HCT116 (cell line): ENCODE measurements around the gene INPP4A. TPM values are rescaled to one million over a fixed set of nuclear protein-coding genes. Genes with fewer than 3 reads are reported as not detected.

Experiments used
- ATAC-seq: fragments of 200-7000 bp; cut with Tn5 transposase; 2 replicates; pipeline ENCODE4 v1.9.1; 2020; ENCODE audit warnings: mild to moderate bottlenecking, moderate library complexity
- BruUV-seq: library from RNA; stranded (reverse); fragments of 400-500 nt; replicated peaks from 2 replicates; lab custom pipeline; 2021; lab: Mats Ljungman, UMichigan
- CTCF ChIA-PET: fragments of 300-600 bp; sonication (Branson Sonifier 250); formaldehyde crosslinking; loops from one replicate; lab custom pipeline; 2021; ENCODE audit warnings: antibody characterized with exemption; lab: Charles Lee
- POLR2A ChIA-PET: fragments of 300-600, 350-600 bp; sonication (Branson Sonifier 250); formaldehyde crosslinking; loops from one replicate; lab custom pipeline; 2021; ENCODE audit warnings: antibody characterized with exemption; lab: Charles Lee
- RAD21 ChIA-PET, 2 experiments: fragments of 300-600 bp; sonication (Branson Sonifier 250); formaldehyde crosslinking; loops; one replicate each; lab custom pipeline; 2023; ENCODE audit warnings: low total read pairs in 2 of 2; ENCODE audit not compliant: uncharacterized antibody in 2 of 2, unreplicated experiment in 2 of 2, low non-redundant PET in 1 of 2; lab: Charles Lee
- DNase-seq: peaks from one replicate; pipeline ENCODE4 v3.0.0-alpha.2; 2010; ENCODE audit warnings: low read depth, low spot score
- H2AFZ ChIP-seq: fragments of 200-600 bp; shearing (Covaris generic), sonication (generic); 2 replicates; pipeline ENCODE4 v1.6.1; 2017; ENCODE audit warnings: low read depth, mixed run types, mixed read lengths, antibody characterized with exemption, low read length; ENCODE audit not compliant: poor library complexity, severe bottlenecking
- H3K27ac ChIP-seq: 2 replicates; pipeline ENCODE4 v1.5.1; 2012; ENCODE audit warnings: low read depth, low read length
- H3K27me3 ChIP-seq: fragments of 200-600 bp; sonication (generic); 2 replicates; pipeline ENCODE4 v1.6.1; 2016; ENCODE audit warnings: mixed run types, low read length, mixed read lengths; ENCODE audit not compliant: insufficient read depth
- H3K36me3 ChIP-seq, 2 experiments: fragments of 200-500 bp in 1 of 2; fragments of 200-600 bp in 1 of 2; sonication (Bioruptor generic) in 1 of 2; sonication (generic) in 1 of 2; 2 replicates each; pipeline versions ENCODE4 v1.5.1 to v1.6.1; 2014 to 2016; ENCODE audit warnings: low read length in 2 of 2, inconsistent platforms in 1 of 2, mixed read lengths in 1 of 2, mixed run types in 1 of 2; ENCODE audit not compliant: insufficient read depth in 2 of 2, control insufficient read depth in 1 of 2
- H3K4me1 ChIP-seq, 2 experiments: fragments of 200-600 bp in 1 of 2; sonication (generic) in 1 of 2; 2 replicates each; pipeline versions ENCODE4 v1.5.1 to v1.6.1; 2012 to 2017; ENCODE audit warnings: low read length in 2 of 2, inconsistent platforms in 1 of 2, mild to moderate bottlenecking in 1 of 2, mixed read lengths in 1 of 2, mixed run types in 1 of 2, moderate library complexity in 1 of 2; ENCODE audit not compliant: insufficient read depth in 2 of 2, control insufficient read depth in 1 of 2
- H3K4me2 ChIP-seq: fragments of 200-600 bp; sonication (generic); 2 replicates; pipeline ENCODE4 v1.6.1; 2017; ENCODE audit warnings: mixed run types, low read length, mixed read lengths
- H3K4me3 ChIP-seq, 2 experiments: fragments of 200-600 bp in 1 of 2; sonication (generic) in 1 of 2; replicated peaks in 1 of 2; 2 replicates each; pipeline ENCODE4 v1.5.1; 2011 to 2016; ENCODE audit warnings: low read length in 2 of 2, control low read depth in 1 of 2, low read depth in 1 of 2, mild to moderate bottlenecking in 1 of 2, mixed read lengths in 1 of 2, mixed run types in 1 of 2
- H3K79me2 ChIP-seq: fragments of 200-600 bp; sonication (generic); 2 replicates; pipeline ENCODE4 v1.6.1; 2017; ENCODE audit warnings: mild to moderate bottlenecking, mixed run types, low read length, moderate library complexity, mixed read lengths; ENCODE audit not compliant: insufficient read depth
- H3K9ac ChIP-seq: fragments of 200-600 bp; sonication (generic); 2 replicates; pipeline ENCODE4 v1.6.1; 2016; ENCODE audit warnings: low read length, mixed read lengths
- H3K9me2 ChIP-seq: fragments of 200-600 bp; sonication (generic), shearing (Covaris generic); 2 replicates; pipeline ENCODE4 v1.6.1; 2017; ENCODE audit warnings: mixed run types, mild to moderate bottlenecking, moderate library complexity; ENCODE audit not compliant: insufficient read depth
- H3K9me3 ChIP-seq, 2 experiments: fragments of 200-500 bp in 1 of 2; fragments of 200-600 bp in 1 of 2; sonication (Bioruptor generic) in 1 of 2; sonication (generic) in 1 of 2; 2 replicates each; pipeline ENCODE4 v1.6.1; 2014 to 2017; ENCODE audit warnings: low read length in 2 of 2, mixed read lengths in 2 of 2, inconsistent platforms in 1 of 2, low read depth in 1 of 2, mild to moderate bottlenecking in 1 of 2, mixed run types in 1 of 2, moderate library complexity in 1 of 2; ENCODE audit not compliant: control insufficient read depth in 1 of 2, insufficient read depth in 1 of 2
- H4K20me1 ChIP-seq: fragments of 200-600 bp; sonication (generic), shearing (Covaris generic); 2 replicates; pipeline ENCODE4 v1.6.1; 2017; ENCODE audit warnings: mixed run types, mild to moderate bottlenecking, moderate library complexity; ENCODE audit not compliant: insufficient read depth
- ATF3 ChIP-seq: IDR thresholded peaks from 2 replicates; pipeline ENCODE4 v1.6.1; 2012
- EGR1 ChIP-seq: IDR thresholded peaks from 2 replicates; pipeline ENCODE4 v1.6.1; 2012; ENCODE audit warnings: low read depth
- JUND ChIP-seq: IDR thresholded peaks from 2 replicates; pipeline ENCODE4 v1.6.1; 2012
- POLR2A ChIP-seq: IDR thresholded peaks from 2 replicates; pipeline ENCODE4 v1.7.0; 2011; ENCODE audit warnings: borderline replicate concordance; ENCODE audit not compliant: insufficient read depth, insufficient read length; ENCODE audit errors: extremely low read depth
- RAD21 ChIP-seq: IDR thresholded peaks from 2 replicates; pipeline ENCODE4 v1.6.1; 2012; ENCODE audit warnings: low read depth, mild to moderate bottlenecking
- REST ChIP-seq: IDR thresholded peaks from 2 replicates; pipeline ENCODE4 v1.6.1; 2012; ENCODE audit warnings: low read depth
- SRF ChIP-seq: IDR thresholded peaks from 2 replicates; pipeline ENCODE4 v1.6.1; 2012; ENCODE audit warnings: low read depth
- TCF7L2 ChIP-seq: IDR thresholded peaks from 2 replicates; pipeline ENCODE4 v1.7.0; 2011; ENCODE audit warnings: borderline replicate concordance, inconsistent platforms; ENCODE audit not compliant: insufficient read depth, insufficient read length; ENCODE audit errors: extremely low read depth
- YY1 ChIP-seq: IDR thresholded peaks from 2 replicates; pipeline ENCODE4 v1.6.1; 2011; ENCODE audit warnings: low read length, low read depth, moderate library complexity, mild to moderate bottlenecking; ENCODE audit not compliant: insufficient replicate concordance; ENCODE audit errors: extremely low read depth
- ZFX ChIP-seq: fragments of 450-650 bp; IDR thresholded peaks from 2 replicates; pipeline ENCODE4 v1.6.1; 2017
- ZNF274 ChIP-seq: fragments of 200-500 bp; sonication (Bioruptor generic); IDR thresholded peaks from 2 replicates; pipeline ENCODE4 v1.6.1; 2014; ENCODE audit warnings: mild to moderate bottlenecking, low read depth, low read length, inconsistent platforms
- intact Hi-C: fragments of 100-400 bp; cut with micrococcal nuclease; formaldehyde crosslinking; loops from 2 replicates; pipeline ENCODE4 v1.10.0; 2022
- total RNA-seq: library from RNA; stranded (reverse); gene quantifications from one replicate; pipeline ENCODE4 v1.2.1, GENCODE V29; 2021; ENCODE audit not compliant: unreplicated experiment
- TF ChIP-seq, protein P1 (sequence below), 3 experiments: fragments of 200-600 bp in 1 of 3; sonication (generic) in 1 of 3; IDR thresholded peaks in 2 of 3; conservative IDR thresholded peaks in 1 of 3; 2 replicates each; pipeline ENCODE4 v1.5.1; 2012 to 2017; ENCODE audit warnings: low read depth in 2 of 3, low read length in 2 of 3, antibody characterized with exemption in 1 of 3, borderline replicate concordance in 1 of 3, control low read depth in 1 of 3, mild to moderate bottlenecking in 1 of 3, mixed read lengths in 1 of 3, mixed run types in 1 of 3, moderate library complexity in 1 of 3; ENCODE audit not compliant: insufficient read depth in 1 of 3

INPP4A gene
- total RNA-seq, 1 experiment from 2014 or later: 18.5 TPM

- H3K4me1 ChIP-seq: peaks cover 0 to 6% of the 10 kb centered on the region in 2 experiments; a peak in 1 of 4 replicates
These were observed 120.0 kb downstream of the INPP4A start for GRCh38 chr2:98564541-98565132.

More at GRCh38 chr2:98564541-98565132, 120.0 kb downstream of the INPP4A start:
- POLR2A ChIA-PET: no interaction called here
- CTCF ChIA-PET: no interaction called here
- Histone ChIP-seq H3K36me3 (0 out of 4 replicates have a peak, but pooled peaks cover 0 to 10% of the 10 kb centered on the region in 2 experiments), H3K9ac (no peak overlapping the region), H4K20me1 (no peaks in the 10 kb centered on the region), H3K27ac (no peak overlapping the region), H2AFZ (no peak overlapping the region), H3K4me3 (no peak overlapping the region), H3K4me2 (no peak overlapping the region), H3K9me3 (no peaks in the 10 kb centered on the region), H3K79me2 (no peaks in the 10 kb centered on the region), H3K9me2 (no peaks in the 10 kb centered on the region), H3K27me3 (no peaks in the 10 kb centered on the region)
- RAD21 ChIA-PET: no interaction called here
- intact Hi-C loops: no loop called here
- no peak for TF ChIP-seq ATF3
- no peak for TF ChIP-seq JUND
- TF ChIP-seq TCF7L2: no peak
- TF ChIP-seq REST: no peak
- TF ChIP-seq, protein P1, sequence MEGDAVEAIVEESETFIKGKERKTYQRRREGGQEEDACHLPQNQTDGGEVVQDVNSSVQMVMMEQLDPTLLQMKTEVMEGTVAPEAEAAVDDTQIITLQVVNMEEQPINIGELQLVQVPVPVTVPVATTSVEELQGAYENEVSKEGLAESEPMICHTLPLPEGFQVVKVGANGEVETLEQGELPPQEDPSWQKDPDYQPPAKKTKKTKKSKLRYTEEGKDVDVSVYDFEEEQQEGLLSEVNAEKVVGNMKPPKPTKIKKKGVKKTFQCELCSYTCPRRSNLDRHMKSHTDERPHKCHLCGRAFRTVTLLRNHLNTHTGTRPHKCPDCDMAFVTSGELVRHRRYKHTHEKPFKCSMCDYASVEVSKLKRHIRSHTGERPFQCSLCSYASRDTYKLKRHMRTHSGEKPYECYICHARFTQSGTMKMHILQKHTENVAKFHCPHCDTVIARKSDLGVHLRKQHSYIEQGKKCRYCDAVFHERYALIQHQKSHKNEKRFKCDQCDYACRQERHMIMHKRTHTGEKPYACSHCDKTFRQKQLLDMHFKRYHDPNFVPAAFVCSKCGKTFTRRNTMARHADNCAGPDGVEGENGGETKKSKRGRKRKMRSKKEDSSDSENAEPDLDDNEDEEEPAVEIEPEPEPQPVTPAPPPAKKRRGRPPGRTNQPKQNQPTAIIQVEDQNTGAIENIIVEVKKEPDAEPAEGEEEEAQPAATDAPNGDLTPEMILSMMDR (IDR thresholded peaks at IDR 0.05 in 2 of 3, conservative IDR thresholded peaks at IDR 0.05 in 1 of 3; ENCODE audit: borderline replicate concordance in 1 of 3, insufficient read depth in 1 of 3, low read depth in 2 of 3, low read length in 2 of 3): no peak
- no peak for TF ChIP-seq ZNF274
- TF ChIP-seq EGR1: no peak
- no peak for TF ChIP-seq POLR2A
- no peak for TF ChIP-seq SRF
- TF ChIP-seq YY1: no peak
- no peak for TF ChIP-seq ZFX
- no peak for TF ChIP-seq RAD21
- TF ChIP-seq, all 23 proteins: peak for 0
- DNase-seq (no peak), ATAC-seq (no peak)
- no TSS peak for BruUV-seq
